ENCODE data around the gene HDAC11. TPM values are rescaled to one million over a fixed set of nuclear protein-coding genes. Genes with fewer than 3 reads are reported as not detected.

Gene HDAC11
- total and polyA plus RNA-seq, 9 of the 15 experiments (the other 6 are each of a cell fraction or from before 2014, with no cell fraction given): 0.60 to 6.0 (median 4.5) TPM

DNA sequence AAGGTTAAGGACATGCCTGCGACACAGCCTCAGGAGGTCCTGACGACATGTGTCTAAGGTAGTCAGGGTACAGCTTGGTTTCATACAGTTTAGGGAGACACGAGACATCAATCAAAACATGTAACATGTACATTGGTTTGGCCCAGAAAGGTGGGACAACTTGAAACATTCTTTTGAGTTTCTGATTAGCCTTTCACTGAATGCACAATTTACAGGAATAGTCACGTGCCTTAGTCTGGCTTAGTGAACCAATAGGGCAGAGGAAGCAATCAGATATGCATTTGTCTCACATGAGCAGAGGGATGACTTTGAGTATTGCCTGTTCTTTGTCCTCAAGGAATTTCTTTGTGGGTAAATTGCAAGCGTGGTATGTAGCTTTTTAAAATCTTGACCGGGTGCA, 24.5 kb upstream of the HDAC11 start (continued):
- peak; percentile 52; the same call in 1 of the 2 replicates for TF ChIP-seq MGA (IDR thresholded peaks at IDR 0.05)
- peak; percentile 34; the same call in 1 of the 2 replicates for TF ChIP-seq CTBP1 (IDR thresholded peaks at IDR 0.05; ENCODE audit: borderline replicate concordance)
- peak; percentile 95 for TF ChIP-seq RAD51 (IDR thresholded peaks at IDR 0.05; ENCODE audit: borderline replicate concordance, low read depth)
- TF ChIP-seq ZNF444 (CRISPR knock-in tag; IDR thresholded peaks at IDR 0.05): no peak
- peak; percentile 92 for TF ChIP-seq USF1 (CRISPR knock-in tag; IDR thresholded peaks at IDR 0.05)
- TF ChIP-seq FOXK2 (conservative IDR thresholded peaks at IDR 0.05 in 1 of 2, IDR thresholded peaks at IDR 0.05 in 1 of 2; ENCODE audit: low read depth in 2 of 2): peak in 1 of 2 experiments; percentile 46; a peak in 1 of 4 replicates
- TF ChIP-seq HEY1 (CRISPR knock-in tag; IDR thresholded peaks at IDR 0.05; ENCODE audit: borderline replicate concordance): no peak
- TF ChIP-seq, protein P1, sequence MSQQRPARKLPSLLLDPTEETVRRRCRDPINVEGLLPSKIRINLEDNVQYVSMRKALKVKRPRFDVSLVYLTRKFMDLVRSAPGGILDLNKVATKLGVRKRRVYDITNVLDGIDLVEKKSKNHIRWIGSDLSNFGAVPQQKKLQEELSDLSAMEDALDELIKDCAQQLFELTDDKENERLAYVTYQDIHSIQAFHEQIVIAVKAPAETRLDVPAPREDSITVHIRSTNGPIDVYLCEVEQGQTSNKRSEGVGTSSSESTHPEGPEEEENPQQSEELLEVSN (IDR thresholded peaks at IDR 0.05; ENCODE audit: borderline replicate concordance in 1 of 2, extremely low read depth in 1 of 2, insufficient read depth in 1 of 2, insufficient read length in 1 of 2, low read depth in 1 of 2, low read length in 1 of 2, poor library complexity in 1 of 2, severe bottlenecking in 1 of 2): peak in 1 of 2 experiments; percentile 11
- TF ChIP-seq TGIF2 (CRISPR knock-in tag; IDR thresholded peaks at IDR 0.05): no peak
- no peak for TF ChIP-seq SMARCE1 (IDR thresholded peaks at IDR 0.05)
- peak; percentile 30 for TF ChIP-seq MEIS2 (IDR thresholded peaks at IDR 0.05; ENCODE audit: partially characterized antibody)
- peak; percentile 70 for TF ChIP-seq LEF1 (IDR thresholded peaks at IDR 0.05)
- no peak for TF ChIP-seq ASH1L (IDR thresholded peaks at IDR 0.05; ENCODE audit: borderline replicate concordance, low read depth, partially characterized antibody)
- TF ChIP-seq NFE2 (IDR thresholded peaks at IDR 0.05; ENCODE audit: low read depth): peak; percentile 57
- no peak for TF ChIP-seq HNRNPL (IDR thresholded peaks at IDR 0.05; ENCODE audit: low read depth, low read length)

All from K562 (cell line).